WTC11 (cell line): ENCODE results near the gene CA7.

Experiments used
- NFYB ChIP-seq: sonication (generic); formaldehyde crosslinking; conservative IDR thresholded peaks from 2 replicates; pipeline ENCODE4 v1.8.0; 2022; ENCODE audit warnings: low read depth, missing genetic modification reagents
- TF ChIP-seq, protein P1 (sequence below): fragments of 200-600 bp; IDR thresholded peaks from 2 replicates; pipeline ENCODE4 v1.8.0; 2022; ENCODE audit warnings: antibody characterized with exemption
- TF ChIP-seq, protein P2 (sequence below): sonication (generic); formaldehyde crosslinking; IDR thresholded peaks from 2 replicates; pipeline ENCODE4 v1.8.1; 2022; ENCODE audit warnings: mild to moderate bottlenecking, moderate library complexity, missing genetic modification reagents

DNA sequence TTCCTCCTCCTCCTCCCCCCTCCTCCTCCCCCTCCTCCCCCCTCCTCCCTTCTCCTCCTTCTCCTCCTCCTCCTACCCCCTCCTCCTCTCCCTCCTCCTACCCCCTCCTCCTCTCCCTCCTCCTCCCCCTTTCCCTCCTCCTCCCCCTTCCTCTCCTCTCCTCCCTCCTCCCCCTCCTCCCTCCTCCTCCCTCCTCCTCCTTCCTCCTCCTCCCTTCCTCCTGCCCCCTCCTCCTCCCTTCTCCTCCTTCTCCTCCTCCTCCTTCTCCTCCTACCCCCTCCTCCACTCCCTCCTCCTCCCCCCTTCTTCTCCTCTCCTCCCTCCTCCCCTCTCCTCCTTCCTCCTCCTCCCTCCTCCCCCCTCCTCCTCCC is 29.5 kb downstream of the CA7 start:
- TF ChIP-seq, protein P1, sequence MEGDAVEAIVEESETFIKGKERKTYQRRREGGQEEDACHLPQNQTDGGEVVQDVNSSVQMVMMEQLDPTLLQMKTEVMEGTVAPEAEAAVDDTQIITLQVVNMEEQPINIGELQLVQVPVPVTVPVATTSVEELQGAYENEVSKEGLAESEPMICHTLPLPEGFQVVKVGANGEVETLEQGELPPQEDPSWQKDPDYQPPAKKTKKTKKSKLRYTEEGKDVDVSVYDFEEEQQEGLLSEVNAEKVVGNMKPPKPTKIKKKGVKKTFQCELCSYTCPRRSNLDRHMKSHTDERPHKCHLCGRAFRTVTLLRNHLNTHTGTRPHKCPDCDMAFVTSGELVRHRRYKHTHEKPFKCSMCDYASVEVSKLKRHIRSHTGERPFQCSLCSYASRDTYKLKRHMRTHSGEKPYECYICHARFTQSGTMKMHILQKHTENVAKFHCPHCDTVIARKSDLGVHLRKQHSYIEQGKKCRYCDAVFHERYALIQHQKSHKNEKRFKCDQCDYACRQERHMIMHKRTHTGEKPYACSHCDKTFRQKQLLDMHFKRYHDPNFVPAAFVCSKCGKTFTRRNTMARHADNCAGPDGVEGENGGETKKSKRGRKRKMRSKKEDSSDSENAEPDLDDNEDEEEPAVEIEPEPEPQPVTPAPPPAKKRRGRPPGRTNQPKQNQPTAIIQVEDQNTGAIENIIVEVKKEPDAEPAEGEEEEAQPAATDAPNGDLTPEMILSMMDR: no peak
- TF ChIP-seq, protein P2, sequence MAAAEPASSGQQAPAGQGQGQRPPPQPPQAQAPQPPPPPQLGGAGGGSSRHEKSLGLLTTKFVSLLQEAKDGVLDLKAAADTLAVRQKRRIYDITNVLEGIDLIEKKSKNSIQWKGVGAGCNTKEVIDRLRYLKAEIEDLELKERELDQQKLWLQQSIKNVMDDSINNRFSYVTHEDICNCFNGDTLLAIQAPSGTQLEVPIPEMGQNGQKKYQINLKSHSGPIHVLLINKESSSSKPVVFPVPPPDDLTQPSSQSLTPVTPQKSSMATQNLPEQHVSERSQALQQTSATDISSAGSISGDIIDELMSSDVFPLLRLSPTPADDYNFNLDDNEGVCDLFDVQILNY: no peak
- no peak for TF ChIP-seq NFYB (CRISPR knock-in tag)
